Fibroblast of lung (primary cell): ENCODE data around the gene RIMS4.

ENCODE experiments used
- EZH2 ChIP-seq: IDR thresholded peaks from 2 replicates; pipeline ENCODE4 v1.5.1; 2012; ENCODE audit warnings: low read length, control low read depth, mild to moderate bottlenecking; ENCODE audit errors: missing control alignments
- TF ChIP-seq, protein P1 (sequence below), 2 donors: IDR thresholded peaks in 1 of 2; conservative IDR thresholded peaks in 1 of 2; 1 replicate in 1 of 2; 2 replicates in 1 of 2; pipeline ENCODE4 v1.5.1; 2011 to 2012; ENCODE audit warnings: low read length in 2 of 2, control low read depth in 1 of 2, inconsistent platforms in 1 of 2, low read depth in 1 of 2, mild to moderate bottlenecking in 1 of 2

DNA sequence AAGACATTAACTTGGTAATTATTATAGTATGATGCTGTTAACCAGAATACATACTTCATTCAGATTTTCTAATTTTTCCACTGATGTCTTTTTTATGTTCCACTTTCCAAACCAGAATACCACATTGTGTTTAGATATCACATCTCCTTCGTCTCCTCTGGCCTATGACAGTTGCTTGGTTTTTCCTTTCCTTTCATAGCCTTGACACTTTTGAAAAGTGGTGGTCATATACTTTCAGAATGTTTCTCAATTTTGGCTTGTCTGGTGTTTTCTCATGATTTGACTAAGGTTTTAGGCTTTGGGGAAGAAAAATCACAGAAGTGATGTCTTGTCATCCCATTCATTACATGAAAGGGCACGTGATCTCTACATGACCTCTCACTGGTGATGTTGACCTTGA lies 24.3 kb upstream of the RIMS4 start:
- TF ChIP-seq, protein P1, sequence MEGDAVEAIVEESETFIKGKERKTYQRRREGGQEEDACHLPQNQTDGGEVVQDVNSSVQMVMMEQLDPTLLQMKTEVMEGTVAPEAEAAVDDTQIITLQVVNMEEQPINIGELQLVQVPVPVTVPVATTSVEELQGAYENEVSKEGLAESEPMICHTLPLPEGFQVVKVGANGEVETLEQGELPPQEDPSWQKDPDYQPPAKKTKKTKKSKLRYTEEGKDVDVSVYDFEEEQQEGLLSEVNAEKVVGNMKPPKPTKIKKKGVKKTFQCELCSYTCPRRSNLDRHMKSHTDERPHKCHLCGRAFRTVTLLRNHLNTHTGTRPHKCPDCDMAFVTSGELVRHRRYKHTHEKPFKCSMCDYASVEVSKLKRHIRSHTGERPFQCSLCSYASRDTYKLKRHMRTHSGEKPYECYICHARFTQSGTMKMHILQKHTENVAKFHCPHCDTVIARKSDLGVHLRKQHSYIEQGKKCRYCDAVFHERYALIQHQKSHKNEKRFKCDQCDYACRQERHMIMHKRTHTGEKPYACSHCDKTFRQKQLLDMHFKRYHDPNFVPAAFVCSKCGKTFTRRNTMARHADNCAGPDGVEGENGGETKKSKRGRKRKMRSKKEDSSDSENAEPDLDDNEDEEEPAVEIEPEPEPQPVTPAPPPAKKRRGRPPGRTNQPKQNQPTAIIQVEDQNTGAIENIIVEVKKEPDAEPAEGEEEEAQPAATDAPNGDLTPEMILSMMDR (conservative IDR thresholded peaks at IDR 0.05 in 1 of 2, IDR thresholded peaks at IDR 0.05 in 1 of 2; ENCODE audit: low read depth in 1 of 2, low read length in 2 of 2), result no peak
- TF ChIP-seq EZH2, result no peak
